ENCODE results near the gene SKOR1.
A peak's percentile ranks its signal among the peaks of the same experiment; 100 is the strongest.

Gene SKOR1

GRCh38 chr15:67779549-67780111 lies 45.7 kb upstream of the SKOR1 start:
- Histone ChIP-seq H2AFZ (ENCODE audit: low read length) (no peak overlapping the region), H3K9me3 (ENCODE audit: low read length) (no peaks in the 10 kb centered on the region), H3K79me2 (ENCODE audit: insufficient read depth, low read length) (peaks cover 14% of the 10 kb centered on the region; the same call in 1 of the 2 replicates), H3K4me3 (ENCODE audit: low read depth, low read length, poor library complexity, severe bottlenecking) (no peak overlapping the region), H3K9ac (ENCODE audit: low read length) (no peak overlapping the region), H3K27me3 (ENCODE audit: insufficient read depth, low read length) (no peaks in the 10 kb centered on the region), H3K9me2 (ENCODE audit: low read depth, low read length) (no peaks in the 10 kb centered on the region), H3K36me3 (ENCODE audit: insufficient read depth, low read length) (no peaks in the 10 kb centered on the region), H3K27ac (ENCODE audit: low read depth, low read length, poor library complexity, severe bottlenecking) (peak overlapping the region; percentile 99), H3K4me2 (ENCODE audit: low read length) (no peak overlapping the region), H4K20me1 (ENCODE audit: insufficient read depth, low read length) (no peaks in the 10 kb centered on the region), H3F3A (ENCODE audit: insufficient read depth, low read length) (peaks cover 10% of the 10 kb centered on the region), H3K4me1 (ENCODE audit: insufficient read depth, low read length, severe bottlenecking) (peaks cover 96% of the 10 kb centered on the region)
- TF ChIP-seq CTCF (IDR thresholded peaks at IDR 0.05; ENCODE audit: low read length): no peak
- TF ChIP-seq EZH2 (IDR thresholded peaks at IDR 0.05; ENCODE audit: borderline replicate concordance, low read length): no peak

- Histone ChIP-seq H3F3A (ENCODE audit: insufficient read depth, low read length) (peaks cover 12% of the 10 kb centered on the region), H3K9me2 (ENCODE audit: low read depth, low read length) (no peaks in the 10 kb centered on the region), H3K27ac (ENCODE audit: low read depth, low read length, poor library complexity, severe bottlenecking) (peak overlapping the region; percentile 99), H3K9ac (ENCODE audit: low read length) (peak overlapping the region; percentile 97), H3K9me3 (ENCODE audit: low read length) (no peaks in the 10 kb centered on the region), H4K20me1 (ENCODE audit: insufficient read depth, low read length) (no peaks in the 10 kb centered on the region), H3K79me2 (ENCODE audit: insufficient read depth, low read length) (peaks cover 14% of the 10 kb centered on the region; the same call in 1 of the 2 replicates), H2AFZ (ENCODE audit: low read length) (no peak overlapping the region), H3K27me3 (ENCODE audit: insufficient read depth, low read length) (no peaks in the 10 kb centered on the region), H3K36me3 (ENCODE audit: insufficient read depth, low read length) (no peaks in the 10 kb centered on the region), H3K4me2 (ENCODE audit: low read length) (peak overlapping the region; percentile 96), H3K4me1 (ENCODE audit: insufficient read depth, low read length, severe bottlenecking) (peaks cover 100% of the 10 kb centered on the region), H3K4me3 (ENCODE audit: low read depth, low read length, poor library complexity, severe bottlenecking) (peak overlapping the region; percentile 80)
- no peak for TF ChIP-seq EZH2 (IDR thresholded peaks at IDR 0.05; ENCODE audit: borderline replicate concordance, low read length)
- TF ChIP-seq CTCF (IDR thresholded peaks at IDR 0.05; ENCODE audit: low read length): no peak
Observed at GRCh38 chr15:67781061-67781460, 44.2 kb upstream of the SKOR1 start.

DNA sequence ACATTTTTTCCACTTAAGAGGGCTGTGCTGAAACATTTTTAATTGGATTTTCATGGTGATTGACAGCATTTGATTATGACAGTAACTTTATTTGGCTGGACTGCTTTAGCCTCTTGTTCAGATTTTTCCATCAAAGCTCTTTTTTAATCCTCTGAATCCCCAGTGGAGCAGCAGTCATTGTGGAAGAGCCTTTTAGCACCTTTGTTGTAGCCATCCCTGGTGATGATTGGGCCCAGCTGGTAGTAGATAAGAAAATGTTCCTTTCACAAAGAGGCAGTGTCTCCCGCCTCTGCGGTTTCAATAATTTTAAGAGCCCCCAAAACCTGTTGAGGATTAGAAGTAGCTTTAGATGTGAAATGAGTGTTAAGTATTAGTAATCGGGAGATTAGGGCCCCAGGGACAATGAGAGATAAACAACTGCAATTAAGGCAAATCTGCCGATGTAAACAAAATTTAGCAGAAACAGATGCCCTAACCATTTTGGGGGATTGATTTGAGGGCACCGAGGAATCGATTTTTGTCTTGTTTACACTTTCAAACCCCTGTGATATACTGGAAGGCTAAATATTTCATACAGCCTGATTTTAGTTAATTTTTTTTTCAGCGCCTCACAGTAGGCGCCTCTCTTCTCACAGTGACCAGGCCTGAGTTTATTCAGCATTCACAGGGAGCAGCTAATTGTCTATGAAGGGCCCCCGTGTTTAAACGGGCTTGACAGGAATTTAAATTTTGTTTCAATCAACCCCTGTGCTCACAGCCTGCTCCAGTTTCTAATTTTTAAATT lies 43.2 kb upstream of the SKOR1 start:
- H3K4me1 ChIP-seq (ENCODE audit: insufficient read depth, low read length, severe bottlenecking): peaks cover 100% of the 10 kb centered on the region
- peaks cover 14% of the 10 kb centered on the region; the same call in 1 of the 2 replicates for H3K79me2 ChIP-seq (ENCODE audit: insufficient read depth, low read length)
- TF ChIP-seq EZH2 (IDR thresholded peaks at IDR 0.05; ENCODE audit: borderline replicate concordance, low read length): no peak
- no peak for TF ChIP-seq CTCF (IDR thresholded peaks at IDR 0.05; ENCODE audit: low read length)
- H3K27me3 ChIP-seq (ENCODE audit: insufficient read depth, low read length): no peaks in the 10 kb centered on the region
- H3K36me3 ChIP-seq (ENCODE audit: insufficient read depth, low read length): no peaks in the 10 kb centered on the region
- H4K20me1 ChIP-seq (ENCODE audit: insufficient read depth, low read length): no peaks in the 10 kb centered on the region
- no peaks in the 10 kb centered on the region for H3K9me3 ChIP-seq (ENCODE audit: low read length)
- peak overlapping the region; percentile 96 for H3K4me2 ChIP-seq (ENCODE audit: low read length)
- H3K9me2 ChIP-seq (ENCODE audit: low read depth, low read length): no peaks in the 10 kb centered on the region
- no peak overlapping the region for H2AFZ ChIP-seq (ENCODE audit: low read length)
- peak overlapping the region; percentile 99 for H3K27ac ChIP-seq (ENCODE audit: low read depth, low read length, poor library complexity, severe bottlenecking)
- peaks cover 12% of the 10 kb centered on the region for H3F3A ChIP-seq (ENCODE audit: insufficient read depth, low read length)
- peak overlapping the region; percentile 80 for H3K4me3 ChIP-seq (ENCODE audit: low read depth, low read length, poor library complexity, severe bottlenecking)
- peak overlapping the region; percentile 97 for H3K9ac ChIP-seq (ENCODE audit: low read length)

Data from OCI-LY1 (cell line).